Kidney epithelial cell (primary cell): ENCODE measurements around the gene PHLPP2. TPM values are rescaled to one million over a fixed set of nuclear protein-coding genes. Genes with fewer than 3 reads are reported as not detected.

Experiments used
- DNase-seq: peaks from one replicate; pipeline ENCODE4 v3.0.0-alpha.2; 2010; ENCODE audit warnings: low read depth
- H3K27me3 ChIP-seq: 2 replicates; pipeline ENCODE4 v1.6.0; 2011; ENCODE audit warnings: low read length; ENCODE audit not compliant: control insufficient read depth, insufficient read depth
- H3K36me3 ChIP-seq: 2 replicates; pipeline ENCODE4 v1.5.1; 2011; ENCODE audit warnings: low read length; ENCODE audit not compliant: control insufficient read depth, insufficient read depth
- H3K4me3 ChIP-seq: 2 replicates; pipeline ENCODE4 v1.5.1; 2011; ENCODE audit warnings: low read depth, mild to moderate bottlenecking, control low read depth, low read length
- total RNA-seq: library from RNA; depleted of rRNA; stranded (reverse); fragments of >200 nt; gene quantifications from 2 replicates; pipeline ENCODE4 v1.2.3, GENCODE V29; 2015
- TF ChIP-seq, protein P1 (sequence below): IDR thresholded peaks from 2 replicates; pipeline ENCODE4 v1.5.1; 2011; ENCODE audit warnings: mild to moderate bottlenecking, moderate library complexity, low read length, control low read depth, inconsistent platforms; ENCODE audit not compliant: insufficient read depth, poor library complexity, severe bottlenecking

Gene PHLPP2
- total RNA-seq, 1 donor from 2014 or later = 7.1 TPM

DNA sequence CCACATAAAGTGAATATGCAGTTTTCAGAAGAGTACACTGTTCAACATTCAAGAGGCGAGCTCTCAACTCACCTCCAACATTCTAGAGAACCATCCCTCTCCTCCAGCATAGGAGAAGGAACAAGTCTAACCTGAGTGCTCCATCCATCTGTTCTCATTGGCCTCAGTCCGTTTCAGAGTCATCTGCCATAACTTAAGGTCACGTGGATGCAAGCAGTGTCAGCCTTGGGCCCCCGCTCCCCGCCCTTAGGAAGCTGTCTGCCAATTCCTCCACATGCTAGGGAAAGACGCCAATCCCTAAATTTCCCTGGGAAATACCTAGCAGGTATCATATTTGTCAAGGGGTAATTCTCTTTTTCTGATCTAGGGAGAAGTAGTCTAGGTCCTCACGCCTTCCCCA is 77.1 kb downstream of the PHLPP2 start:
- Histone ChIP-seq H3K4me3 (no peak overlapping the region), H3K27me3 (no peaks in the 10 kb centered on the region), H3K36me3 (no peaks in the 10 kb centered on the region)
- TF ChIP-seq, protein P1, sequence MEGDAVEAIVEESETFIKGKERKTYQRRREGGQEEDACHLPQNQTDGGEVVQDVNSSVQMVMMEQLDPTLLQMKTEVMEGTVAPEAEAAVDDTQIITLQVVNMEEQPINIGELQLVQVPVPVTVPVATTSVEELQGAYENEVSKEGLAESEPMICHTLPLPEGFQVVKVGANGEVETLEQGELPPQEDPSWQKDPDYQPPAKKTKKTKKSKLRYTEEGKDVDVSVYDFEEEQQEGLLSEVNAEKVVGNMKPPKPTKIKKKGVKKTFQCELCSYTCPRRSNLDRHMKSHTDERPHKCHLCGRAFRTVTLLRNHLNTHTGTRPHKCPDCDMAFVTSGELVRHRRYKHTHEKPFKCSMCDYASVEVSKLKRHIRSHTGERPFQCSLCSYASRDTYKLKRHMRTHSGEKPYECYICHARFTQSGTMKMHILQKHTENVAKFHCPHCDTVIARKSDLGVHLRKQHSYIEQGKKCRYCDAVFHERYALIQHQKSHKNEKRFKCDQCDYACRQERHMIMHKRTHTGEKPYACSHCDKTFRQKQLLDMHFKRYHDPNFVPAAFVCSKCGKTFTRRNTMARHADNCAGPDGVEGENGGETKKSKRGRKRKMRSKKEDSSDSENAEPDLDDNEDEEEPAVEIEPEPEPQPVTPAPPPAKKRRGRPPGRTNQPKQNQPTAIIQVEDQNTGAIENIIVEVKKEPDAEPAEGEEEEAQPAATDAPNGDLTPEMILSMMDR = no peak
- DNase-seq = no peak

DNA sequence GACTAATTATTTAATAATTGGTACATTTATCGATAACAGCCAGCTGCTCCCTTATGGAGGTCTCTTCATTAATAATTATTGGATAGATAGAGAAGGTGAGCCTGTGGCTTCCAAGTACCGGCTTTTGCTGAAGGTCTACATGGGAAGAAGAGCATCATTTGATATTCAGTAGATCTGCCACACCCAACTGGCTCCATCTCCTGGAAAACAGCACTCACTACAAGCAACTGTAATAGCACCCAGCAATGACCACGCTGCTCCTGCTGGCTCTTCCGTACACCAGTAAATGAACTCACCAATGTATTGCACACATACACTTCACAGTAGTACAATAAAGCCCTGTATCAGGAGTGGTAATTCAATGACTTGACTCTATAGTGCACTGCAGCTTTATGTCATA is 79.1 kb downstream of the PHLPP2 start:
- Histone ChIP-seq H3K4me3 (no peak overlapping the region), H3K36me3 (no peaks in the 10 kb centered on the region), H3K27me3 (no peaks in the 10 kb centered on the region)
- no peak for DNase-seq
- TF ChIP-seq, protein P1 = peak; percentile 46

DNA sequence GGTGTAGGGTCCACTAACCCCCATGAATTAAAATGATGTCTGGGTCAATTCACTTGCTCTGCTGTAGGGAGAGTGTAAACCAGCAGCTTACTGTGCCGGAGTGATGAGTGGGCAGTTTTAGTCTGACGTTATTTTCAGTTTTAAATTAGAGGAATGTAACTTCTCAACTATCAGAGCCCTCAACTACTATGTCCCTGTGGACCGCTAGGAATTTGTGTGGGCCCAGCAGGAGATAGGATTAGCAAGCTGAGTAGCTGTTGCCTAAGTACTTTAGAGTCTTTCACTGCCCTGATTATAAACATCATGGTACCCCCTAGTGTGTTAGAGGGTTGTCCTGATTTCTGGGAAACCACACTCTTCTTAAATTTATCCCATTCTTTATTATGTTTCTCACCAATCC is 87.1 kb downstream of the PHLPP2 start:
- no peak overlapping the region for H3K4me3 ChIP-seq
- no peaks in the 10 kb centered on the region for H3K27me3 ChIP-seq
- TF ChIP-seq, protein P1 = no peak
- DNase-seq = no peak
- H3K36me3 ChIP-seq = no peaks in the 10 kb centered on the region

DNA sequence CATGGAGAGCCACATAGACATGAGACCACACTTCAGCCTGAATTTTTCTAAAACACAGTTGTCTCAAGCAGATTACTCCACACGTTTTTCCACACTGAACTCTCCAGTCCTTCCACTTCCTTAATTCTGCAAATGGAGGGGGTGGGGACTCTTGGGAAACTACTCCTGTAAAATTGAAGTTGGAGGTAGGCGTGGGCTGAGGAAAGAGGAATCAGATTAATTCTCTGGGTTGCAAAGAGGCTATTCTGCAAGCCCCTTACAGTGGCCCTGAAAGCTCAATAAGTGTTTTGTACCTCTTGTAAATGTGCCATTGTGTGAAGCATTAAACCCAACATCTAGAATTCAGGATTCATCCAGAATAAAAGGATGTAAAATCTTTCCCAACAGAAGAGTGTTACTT is 88.9 kb downstream of the PHLPP2 start:
- Histone ChIP-seq H3K27me3 (no peaks in the 10 kb centered on the region), H3K36me3 (no peaks in the 10 kb centered on the region), H3K4me3 (no peak overlapping the region)
- no peak for DNase-seq
- TF ChIP-seq, protein P1 = no peak

DNA sequence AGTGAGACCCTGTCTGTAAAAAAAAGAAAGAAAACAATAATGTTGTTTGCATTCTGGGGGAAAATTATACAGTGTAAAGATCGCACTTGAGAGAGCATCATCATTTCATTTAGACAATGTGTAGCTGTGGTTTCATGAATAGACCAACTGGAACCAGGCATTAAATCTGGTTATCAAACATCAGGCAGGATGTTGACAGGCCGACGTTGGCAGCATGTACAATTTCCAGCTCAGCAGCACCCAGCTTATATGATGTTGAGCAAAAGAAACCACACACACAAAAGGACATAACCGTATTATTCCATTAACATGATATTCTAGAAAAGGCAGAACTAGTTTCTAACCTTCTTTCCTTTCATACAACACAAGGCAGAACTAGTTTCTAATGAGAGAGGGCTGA is 92.7 kb downstream of the PHLPP2 start:
- TF ChIP-seq, protein P1 = no peak
- Histone ChIP-seq H3K36me3 (no peaks in the 10 kb centered on the region), H3K27me3 (peaks cover 7% of the 10 kb centered on the region), H3K4me3 (no peak overlapping the region)
- DNase-seq = no peak

DNA sequence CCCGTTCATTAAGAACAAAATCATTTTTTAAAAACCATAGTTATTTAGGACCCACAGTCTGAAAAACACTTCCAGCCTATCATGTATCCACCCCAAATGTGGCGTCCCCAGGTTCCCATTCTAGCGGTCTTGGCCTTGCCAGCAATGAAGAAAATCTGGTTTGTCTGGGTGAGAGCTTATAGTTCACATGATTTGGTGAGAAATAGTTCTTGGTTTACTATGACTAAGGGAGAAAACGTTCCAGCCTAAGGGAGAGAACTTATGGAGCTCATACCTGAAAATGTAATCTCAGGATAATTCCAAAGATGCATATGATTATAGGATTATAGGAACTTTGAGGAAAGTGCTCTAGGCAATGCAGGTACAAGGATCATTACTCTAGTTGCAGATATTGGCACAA is 93.7 kb downstream of the PHLPP2 start:
- DNase-seq = no peak
- H3K4me3 ChIP-seq = no peak overlapping the region

More for the DNA sequence above, 93.7 kb downstream of the PHLPP2 start:
- Histone ChIP-seq H3K36me3 (no peaks in the 10 kb centered on the region), H3K27me3 (peaks cover 17% of the 10 kb centered on the region)
- TF ChIP-seq, protein P1 = no peak
